Panc1 (cell line): ENCODE measurements around the gene SRP68. TPM values are rescaled to one million over a fixed set of nuclear protein-coding genes. Genes with fewer than 3 reads are reported as not detected.
A peak's percentile ranks its signal among the peaks of the same experiment; 100 is the strongest.

Experiments
- ATAC-seq: fragments of 200-7000 bp; cut with Tn5 transposase; 2 replicates; pipeline ENCODE4 v1.9.1; 2020; ENCODE audit warnings: mild to moderate bottlenecking, moderate library complexity
- BruUV-seq: library from RNA; stranded (reverse); fragments of 400-500 nt; replicated peaks from 2 replicates; lab custom pipeline; 2021; lab: Mats Ljungman, UMichigan
- CTCF ChIA-PET: fragments of 300-600 bp; sonication (Branson Sonifier 250); formaldehyde crosslinking; loops from one replicate; lab custom pipeline; 2022; ENCODE audit warnings: antibody characterized with exemption; lab: Charles Lee
- POLR2A ChIA-PET: fragments of 300-600 bp; sonication (Branson Sonifier 250); formaldehyde crosslinking; loops from one replicate; lab custom pipeline; 2022; ENCODE audit warnings: antibody characterized with exemption; lab: Charles Lee
- DNase-seq: peaks from one replicate; pipeline ENCODE4 v3.0.0-alpha.2; 2010; ENCODE audit warnings: low read depth, low spot score
- H3K27ac ChIP-seq: 2 replicates; pipeline ENCODE4 v1.5.1; 2011; ENCODE audit warnings: mild to moderate bottlenecking, low read length, inconsistent platforms
- H3K27me3 ChIP-seq: fragments of 200-500 bp; sonication (Bioruptor generic); 2 replicates; pipeline ENCODE4 v1.6.0; 2014; ENCODE audit warnings: low read length, inconsistent platforms; ENCODE audit not compliant: control insufficient read depth, insufficient read depth
- H3K36me3 ChIP-seq: fragments of 200-500 bp; sonication (Bioruptor generic); 2 replicates; pipeline ENCODE4 v1.5.1; 2014; ENCODE audit warnings: inconsistent platforms, mild to moderate bottlenecking, low read length, moderate library complexity; ENCODE audit not compliant: control insufficient read depth, insufficient read depth
- H3K4me1 ChIP-seq: 2 replicates; pipeline ENCODE4 v1.5.1; 2011; ENCODE audit warnings: inconsistent platforms, mild to moderate bottlenecking, low read length, moderate library complexity; ENCODE audit not compliant: control insufficient read depth, insufficient read depth
- H3K4me3 ChIP-seq, 2 experiments: 2 replicates each; pipeline ENCODE4 v1.5.1; 2011 to 2012; ENCODE audit warnings: low read depth in 2 of 2, low read length in 2 of 2, mild to moderate bottlenecking in 2 of 2, inconsistent platforms in 1 of 2, moderate library complexity in 1 of 2
- H3K9me3 ChIP-seq: fragments of 200-500 bp; sonication (Bioruptor generic); 2 replicates; pipeline ENCODE4 v1.5.1; 2014; ENCODE audit warnings: low read depth, mild to moderate bottlenecking, inconsistent platforms, low read length, moderate library complexity; ENCODE audit not compliant: control insufficient read depth, insufficient read depth
- POLR2AphosphoS5 ChIP-seq: IDR thresholded peaks from 2 replicates; pipeline ENCODE4 v1.6.1; 2012; ENCODE audit warnings: mild to moderate bottlenecking, low read depth, low read length, moderate library complexity
- REST ChIP-seq, 2 experiments: IDR thresholded peaks; 2 replicates each; pipeline ENCODE4 v1.6.1; 2011 to 2012; ENCODE audit warnings: low read depth in 2 of 2, control low read depth in 1 of 2, low read length in 1 of 2, mild to moderate bottlenecking in 1 of 2, moderate library complexity in 1 of 2; ENCODE audit not compliant: insufficient read depth in 1 of 2
- SIN3A ChIP-seq: IDR thresholded peaks from 2 replicates; pipeline ENCODE4 v1.6.1; 2012; ENCODE audit warnings: low read depth, mild to moderate bottlenecking, low read length, moderate library complexity, borderline replicate concordance; ENCODE audit not compliant: insufficient read depth
- TCF7L2 ChIP-seq: IDR thresholded peaks from 2 replicates; pipeline ENCODE4 v1.6.1; 2011; ENCODE audit warnings: mild to moderate bottlenecking, low read depth, low read length, inconsistent platforms
- in situ Hi-C: cut with HindIII; loops from 2 replicates; pipeline ENCODE4 v1.10.0; 2016; ENCODE audit warnings: low sequenced_read_pairs, low pct_unique_long_range_greater_than_20kb
- intact Hi-C: fragments of 100-400 bp; cut with micrococcal nuclease; formaldehyde crosslinking; loops from one replicate; pipeline ENCODE4 v1.10.0; 2022; ENCODE audit not compliant: unreplicated experiment
- total RNA-seq: library from RNA; stranded (reverse); gene quantifications from one replicate; pipeline ENCODE4 v1.2.1, GENCODE V29; 2021; ENCODE audit not compliant: unreplicated experiment
- TF ChIP-seq, protein P1 (sequence below): fragments of 450-650 bp; IDR thresholded peaks from 2 replicates; pipeline ENCODE4 v1.5.1; 2017; ENCODE audit warnings: mild to moderate bottlenecking

Gene SRP68
- total RNA-seq, 1 experiment from 2014 or later: 100 TPM

GRCh38 chr17:76014100-76014924 lies 58.0 kb downstream of the SRP68 start:
- Histone ChIP-seq H3K27ac (no peak overlapping the region), H3K4me3 (no peak overlapping the region), H3K27me3 (no peaks in the 10 kb centered on the region), H3K9me3 (no peaks in the 10 kb centered on the region), H3K36me3 (no peaks in the 10 kb centered on the region), H3K4me1 (no peaks in the 10 kb centered on the region)
- intact Hi-C loops (no loop called here), in situ Hi-C loops (no loop called here)
- no peak for TF ChIP-seq POLR2AphosphoS5
- TF ChIP-seq, protein P1, sequence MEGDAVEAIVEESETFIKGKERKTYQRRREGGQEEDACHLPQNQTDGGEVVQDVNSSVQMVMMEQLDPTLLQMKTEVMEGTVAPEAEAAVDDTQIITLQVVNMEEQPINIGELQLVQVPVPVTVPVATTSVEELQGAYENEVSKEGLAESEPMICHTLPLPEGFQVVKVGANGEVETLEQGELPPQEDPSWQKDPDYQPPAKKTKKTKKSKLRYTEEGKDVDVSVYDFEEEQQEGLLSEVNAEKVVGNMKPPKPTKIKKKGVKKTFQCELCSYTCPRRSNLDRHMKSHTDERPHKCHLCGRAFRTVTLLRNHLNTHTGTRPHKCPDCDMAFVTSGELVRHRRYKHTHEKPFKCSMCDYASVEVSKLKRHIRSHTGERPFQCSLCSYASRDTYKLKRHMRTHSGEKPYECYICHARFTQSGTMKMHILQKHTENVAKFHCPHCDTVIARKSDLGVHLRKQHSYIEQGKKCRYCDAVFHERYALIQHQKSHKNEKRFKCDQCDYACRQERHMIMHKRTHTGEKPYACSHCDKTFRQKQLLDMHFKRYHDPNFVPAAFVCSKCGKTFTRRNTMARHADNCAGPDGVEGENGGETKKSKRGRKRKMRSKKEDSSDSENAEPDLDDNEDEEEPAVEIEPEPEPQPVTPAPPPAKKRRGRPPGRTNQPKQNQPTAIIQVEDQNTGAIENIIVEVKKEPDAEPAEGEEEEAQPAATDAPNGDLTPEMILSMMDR: peak; percentile 99
- peak; percentile 32 for DNase-seq
- no TSS peak for BruUV-seq
- CTCF ChIA-PET: interaction anchor here (0.6 to 1.2 kb wide), 7 partner anchors 10 to 266 kb away, joined by 3 to 10 read pairs (median 3); partner anchors contain the start of gene EVPL
- ATAC-seq: peak; percentile 91
- POLR2A ChIA-PET: interaction anchor here (0.6 kb wide), 1 partner anchor 115 kb away, joined by 9 read pairs; no protein-coding TSS in a partner anchor

DNA sequence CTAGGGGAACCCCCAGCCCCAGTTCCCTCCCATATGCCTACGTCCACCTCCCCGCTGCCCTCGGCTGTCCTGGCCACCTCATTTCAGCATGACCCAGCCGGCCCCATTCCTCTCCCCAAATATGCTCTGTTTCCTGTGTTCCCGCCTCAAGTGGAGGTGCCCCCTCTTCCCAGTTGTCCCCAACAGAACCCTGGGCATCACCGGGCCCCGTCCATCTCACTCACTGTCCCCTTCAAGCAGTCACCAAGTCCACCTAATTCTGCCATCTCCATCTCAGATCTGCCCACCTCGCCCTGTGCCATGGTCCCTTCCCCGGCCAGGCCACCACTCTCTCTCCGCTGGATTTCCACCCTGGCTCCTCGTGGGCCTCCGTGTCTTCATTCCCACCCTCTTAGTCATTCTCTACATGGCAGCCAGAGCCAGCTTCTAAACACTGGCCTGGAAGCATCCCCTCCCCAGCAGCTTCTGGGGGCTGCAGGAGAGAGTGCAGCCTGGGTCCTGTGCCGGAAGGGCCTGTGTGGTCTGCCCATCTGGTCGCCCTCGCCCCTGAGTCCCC lies 58.9 kb downstream of the SRP68 start:
- Histone ChIP-seq H3K36me3 (no peaks in the 10 kb centered on the region), H3K27ac (no peak overlapping the region), H3K27me3 (no peaks in the 10 kb centered on the region), H3K4me3 (no peak overlapping the region), H3K9me3 (no peaks in the 10 kb centered on the region), H3K4me1 (no peaks in the 10 kb centered on the region)
- in situ Hi-C loops: no loop called here
- ATAC-seq: no peak
- no peak for DNase-seq
- BruUV-seq: no TSS peak
- CTCF ChIA-PET: interaction anchor here (0.6 kb wide), 1 partner anchor 51 kb away, joined by 10 read pairs; no protein-coding TSS in a partner anchor
- TF ChIP-seq, protein P1: no peak
- TF ChIP-seq POLR2AphosphoS5 (no peak), SIN3A (no peak)
- POLR2A ChIA-PET: no interaction called here
- intact Hi-C loops: no loop called here

- intact Hi-C loops: no loop called here
- TF ChIP-seq TCF7L2 (no peak), SIN3A (no peak), REST (IDR thresholded peaks at IDR 0.05; ENCODE audit: insufficient read depth in 1 of 2, low read depth in 2 of 2, low read length in 1 of 2) (no peak), POLR2AphosphoS5 (no peak)
- TF ChIP-seq, protein P1: no peak
- no peak overlapping the region for H3K4me3 ChIP-seq
- H3K4me1 ChIP-seq: no peaks in the 10 kb centered on the region
- no peaks in the 10 kb centered on the region for H3K27me3 ChIP-seq
- ChIA-PET POLR2A (interaction anchor here (0.6 kb wide), 1 partner anchor 21 kb away, joined by 3 read pairs; no protein-coding TSS in a partner anchor), CTCF (no interaction called here)
- no peak overlapping the region for H3K27ac ChIP-seq
- in situ Hi-C loops: no loop called here
- H3K36me3 ChIP-seq: no peaks in the 10 kb centered on the region
- BruUV-seq: no TSS peak
- DNase-seq: no peak
- ATAC-seq: no peak
- no peaks in the 10 kb centered on the region for H3K9me3 ChIP-seq
Measured at GRCh38 chr17:76011951-76012350, 60.4 kb downstream of the SRP68 start.
